ENCODE data around the gene MYO15A.
A peak's percentile ranks its signal among the peaks of the same experiment; 100 is the strongest.

Gene MYO15A

GRCh38 chr17:18156171-18156975, 47.8 kb downstream of the MYO15A start:
- Histone ChIP-seq H3K27ac (peak overlapping the region in 5 of 21 experiments; percentile 12 to 68 (median 48)), H3K4me3 (no peak overlapping the region)

GRCh38 chr17:18156976-18157280, 48.4 kb downstream of the MYO15A start:
- Histone ChIP-seq H3K27ac (peak overlapping the region in 7 of 21 experiments; percentile 12 to 74 (median 61)), H3K4me3 (no peak overlapping the region)

- H3K27ac ChIP-seq, result peak overlapping the region in 13 of 21 experiments; percentile 4 to 74 (median 66)
- H3K4me3 ChIP-seq, result no peak overlapping the region
Measured at GRCh38 chr17:18157354-18157985, 48.9 kb downstream of the MYO15A start.

GRCh38 chr17:18158022-18158600, 49.6 kb downstream of the MYO15A start:
- Histone ChIP-seq H3K4me3 (peak overlapping the region; percentile 23 to 45 (median 39)), H3K27ac (peak overlapping the region in 18 of 21 experiments; percentile 12 to 86 (median 66))

GRCh38 chr17:18159551-18160120, 51.1 kb downstream of the MYO15A start:
- Histone ChIP-seq H3K4me3 (no peak overlapping the region), H3K27ac (peak overlapping the region in 3 of 21 experiments; percentile 6 to 74 (median 45))

GRCh38 chr17:18160128-18160856, 51.7 kb downstream of the MYO15A start:
- H3K27ac ChIP-seq, result no peak overlapping the region
- H3K4me3 ChIP-seq, result no peak overlapping the region

GRCh38 chr17:18161207-18162145, 52.9 kb downstream of the MYO15A start:
- H3K27ac ChIP-seq, result no peak overlapping the region
- no peak overlapping the region for H3K4me3 ChIP-seq

GRCh38 chr17:18163547-18163946, 55.0 kb downstream of the MYO15A start:
- no peak overlapping the region for H3K4me3 ChIP-seq

GRCh38 chr17:18166894-18167293, 58.3 kb downstream of the MYO15A start:
- Histone ChIP-seq H3K4me3 (no peak overlapping the region), H3K27ac (no peak overlapping the region)

More at GRCh38 chr17:18163547-18163946, 55.0 kb downstream of the MYO15A start:
- H3K27ac ChIP-seq, result no peak overlapping the region

- H3K27ac ChIP-seq, result no peak overlapping the region
- H3K4me3 ChIP-seq, result no peak overlapping the region
Measured at GRCh38 chr17:18167421-18167820, 58.9 kb downstream of the MYO15A start.

- H3K27ac ChIP-seq, result no peak overlapping the region
Measured at GRCh38 chr17:18172531-18173278, 64.1 kb downstream of the MYO15A start.

GRCh38 chr17:18173740-18174139, 65.2 kb downstream of the MYO15A start:
- Histone ChIP-seq H3K27ac (no peak overlapping the region), H3K4me3 (no peak overlapping the region)

More at GRCh38 chr17:18172531-18173278, 64.1 kb downstream of the MYO15A start:
- no peak overlapping the region for H3K4me3 ChIP-seq

GRCh38 chr17:18176176-18176575, 67.6 kb downstream of the MYO15A start:
- Histone ChIP-seq H3K27ac (no peak overlapping the region), H3K4me3 (no peak overlapping the region)

- Histone ChIP-seq H3K27ac (no peak overlapping the region), H3K4me3 (no peak overlapping the region)
Measured at GRCh38 chr17:18177133-18177532, 68.6 kb downstream of the MYO15A start.

- Histone ChIP-seq H3K4me3 (no peak overlapping the region), H3K27ac (no peak overlapping the region)
Measured at GRCh38 chr17:18177722-18178121, 69.2 kb downstream of the MYO15A start.

GRCh38 chr17:18179196-18179595, 70.6 kb downstream of the MYO15A start:
- no peak overlapping the region for H3K4me3 ChIP-seq
- no peak overlapping the region for H3K27ac ChIP-seq

GRCh38 chr17:18179804-18180203, 71.2 kb downstream of the MYO15A start:
- Histone ChIP-seq H3K27ac (no peak overlapping the region), H3K4me3 (no peak overlapping the region)

- H3K4me3 ChIP-seq, result no peak overlapping the region
- peak overlapping the region in 11 of 21 experiments; percentile 8 to 99 (median 95) for H3K27ac ChIP-seq
Measured at GRCh38 chr17:18181358-18181757, 72.8 kb downstream of the MYO15A start.
